GM19025 (cell line): ENCODE data around the gene PRKCB.
"Not testable (repeated sequence)": the region's sequence is repeated elsewhere in the genome, so short reads cannot be mapped to it uniquely, and the experiment has no call there.

Experiments used
- ATAC-seq: cut with Tn5 transposase; IDR thresholded peaks from one replicate; pipeline ENCODE4 v1.9.1; 2021; ENCODE audit warnings: mild to moderate bottlenecking, low read depth, moderate library complexity; ENCODE audit not compliant: unreplicated experiment

The PRKCB gene

DNA sequence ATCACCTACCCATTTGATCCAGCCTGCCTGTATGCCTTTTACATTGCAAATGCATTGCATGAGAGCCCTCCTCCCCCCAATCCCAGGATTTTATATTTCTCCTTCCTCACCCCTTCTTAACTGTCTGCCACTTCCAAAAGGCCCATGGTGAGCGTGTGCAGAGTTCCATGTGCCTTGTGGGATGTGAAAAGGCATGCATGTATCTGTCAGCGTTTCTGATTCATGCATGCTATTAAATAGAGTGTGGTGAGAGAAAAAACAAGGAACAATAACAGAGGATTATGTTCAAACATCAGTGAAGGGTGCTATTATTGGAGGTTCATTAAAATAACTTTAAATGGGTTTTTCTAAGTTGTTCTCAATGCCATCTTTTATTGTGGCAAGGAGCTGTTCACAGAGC is 359.4 kb downstream of the PRKCB start:
- ATAC-seq = no peak

DNA sequence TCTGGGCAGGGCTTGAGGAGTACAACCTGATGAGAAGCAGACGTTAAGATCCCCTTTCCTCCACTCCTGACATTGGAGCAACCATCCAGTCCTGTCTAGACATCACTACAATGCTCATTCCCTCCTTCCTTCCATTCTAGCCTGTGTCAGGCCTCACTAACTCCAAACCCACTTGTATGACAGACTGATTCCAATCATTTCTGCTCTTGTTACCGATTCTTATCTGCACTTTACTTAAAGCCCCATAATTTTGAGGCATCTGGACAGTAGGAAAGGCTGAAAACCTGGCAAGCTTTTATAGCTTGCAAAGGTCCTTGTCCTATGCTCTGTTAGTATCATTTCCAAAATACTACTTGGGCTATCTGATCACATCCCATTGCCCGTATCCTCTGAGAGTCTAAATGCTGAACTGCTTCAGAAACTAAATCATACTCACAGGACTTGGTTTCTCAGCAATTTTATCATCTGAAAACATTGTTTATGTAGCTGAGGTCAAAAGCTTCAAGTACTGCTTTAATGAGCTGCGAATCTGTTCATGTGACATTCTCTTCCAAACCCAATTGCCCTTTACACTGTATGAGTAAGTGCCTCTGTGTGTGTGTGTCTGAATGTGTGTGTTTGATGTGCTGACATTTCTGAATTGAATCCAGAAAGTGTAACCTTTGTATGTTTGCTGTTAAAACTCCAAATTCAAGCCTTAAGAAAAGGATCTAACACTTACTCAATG is 363.2 kb downstream of the PRKCB start:
- no peak for ATAC-seq

DNA sequence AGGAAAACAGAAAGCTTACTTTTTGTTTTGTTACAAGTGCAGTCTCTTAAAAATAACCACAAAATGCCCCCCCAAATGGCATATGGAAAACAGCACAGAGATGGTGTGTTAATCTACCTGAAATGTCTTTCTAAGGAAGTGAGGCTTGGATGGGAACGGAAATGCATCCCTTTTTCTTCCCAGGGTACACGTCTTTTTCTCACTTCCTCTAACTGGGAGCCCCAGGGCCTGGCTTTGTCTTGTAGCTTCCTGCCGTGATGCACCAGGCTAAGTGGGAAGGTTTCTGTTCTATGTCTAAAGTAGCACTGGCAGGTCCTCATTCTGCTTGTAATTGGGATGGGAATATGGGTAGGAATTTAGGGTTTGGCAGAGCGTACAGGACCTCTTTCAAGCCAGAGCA is 367.9 kb downstream of the PRKCB start:
- ATAC-seq = no peak

DNA sequence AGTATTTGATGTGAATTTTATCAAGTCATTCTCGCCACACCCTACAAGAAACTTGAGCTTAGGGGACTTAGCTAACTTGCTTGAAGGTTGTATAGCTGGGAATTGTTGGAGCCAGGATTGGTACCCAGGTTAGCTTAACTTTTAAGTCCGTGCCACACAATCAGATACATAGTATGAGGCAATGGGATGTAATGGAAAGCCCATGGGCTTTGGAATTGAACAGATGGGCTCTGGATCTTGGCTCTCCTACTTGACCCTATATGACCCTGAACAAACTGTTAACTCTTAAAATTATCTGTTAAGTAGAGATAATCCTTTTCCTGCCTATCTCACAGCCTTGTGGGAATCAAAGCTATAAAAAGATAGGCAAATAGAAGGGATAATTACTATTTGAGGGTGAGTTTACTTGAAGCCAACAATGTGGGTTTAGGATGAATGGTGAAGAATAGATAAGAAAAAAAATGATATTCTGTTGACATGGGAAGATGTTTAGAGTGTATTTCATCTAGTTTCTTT is 368.4 kb downstream of the PRKCB start:
- no peak for ATAC-seq

DNA sequence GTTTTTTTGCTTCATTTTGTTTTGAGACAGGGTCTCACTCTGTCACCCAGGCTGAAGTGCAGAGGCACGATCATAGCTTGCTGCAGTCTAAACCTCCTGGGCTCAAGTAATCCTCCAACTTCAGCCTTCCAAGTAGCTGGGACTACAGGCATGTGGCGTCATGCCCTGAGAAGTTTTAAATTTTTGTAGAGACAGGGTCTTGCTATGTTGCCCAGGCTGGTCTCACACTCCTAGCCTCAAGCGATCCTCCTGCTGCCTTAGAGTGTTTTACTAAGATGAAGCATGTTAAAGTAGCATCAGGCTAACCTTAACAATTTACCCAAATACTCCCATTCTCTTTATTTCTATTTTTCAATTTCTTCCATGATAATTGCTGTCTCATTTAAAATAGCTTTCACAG is 371.1 kb downstream of the PRKCB start:
- ATAC-seq = no peak

DNA sequence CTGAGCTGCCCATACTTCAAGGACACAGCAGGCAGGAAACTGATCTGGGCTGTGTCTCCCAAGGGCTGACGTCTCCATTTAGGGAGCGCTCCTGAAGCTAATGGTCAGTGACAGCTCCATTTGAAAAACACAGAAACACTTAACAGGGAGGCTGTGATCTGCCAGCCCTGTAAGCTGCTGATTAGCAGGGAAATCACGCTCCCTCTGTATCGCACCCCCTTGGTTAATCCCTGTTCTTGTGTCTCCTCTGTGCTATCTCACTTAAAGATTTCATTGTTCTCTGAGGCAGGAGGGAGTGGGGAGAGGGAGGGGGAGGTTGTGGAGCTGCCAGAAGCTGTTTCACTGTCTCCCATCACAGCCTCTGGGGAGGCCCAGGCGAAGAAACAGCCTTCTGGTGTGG is 372.9 kb downstream of the PRKCB start:
- ATAC-seq = no peak

DNA sequence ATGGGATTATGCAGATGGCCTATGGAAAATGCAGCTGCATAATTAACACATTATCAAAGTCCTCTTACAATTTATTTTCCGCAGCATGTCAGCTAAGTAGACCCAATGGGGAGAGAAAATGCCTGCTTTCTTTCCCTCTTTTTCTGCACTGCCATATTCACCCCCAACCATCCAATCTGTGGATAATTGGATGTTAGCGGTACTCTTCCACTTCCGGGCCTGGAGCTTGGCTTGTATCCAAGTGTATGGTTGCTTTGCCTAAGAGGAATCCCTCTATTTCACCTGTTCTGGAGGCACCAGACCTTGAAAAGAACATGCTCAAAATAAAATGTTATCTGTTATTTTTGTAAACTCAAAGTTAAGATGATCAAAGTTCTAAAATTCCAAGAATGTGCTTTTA is 379.2 kb downstream of the PRKCB start:
- no peak for ATAC-seq

DNA sequence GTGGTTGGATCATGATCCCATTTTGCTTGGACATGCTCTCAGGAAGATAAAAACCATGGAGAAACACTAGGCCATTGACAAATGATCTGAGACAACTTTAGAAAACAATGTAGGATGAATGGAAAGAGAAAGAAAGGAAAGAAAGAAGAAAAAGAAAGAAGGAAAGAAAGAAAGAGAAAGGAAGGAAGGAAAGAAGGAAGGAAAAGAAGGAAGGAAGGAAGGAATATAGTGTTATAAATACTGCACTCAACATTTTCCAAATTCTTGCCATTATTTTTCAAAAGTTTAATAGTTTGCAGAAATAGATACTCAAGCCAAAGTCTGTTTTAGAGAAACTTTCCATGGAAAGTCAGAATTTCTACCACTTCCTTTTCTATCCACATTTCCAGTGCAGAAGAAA is 381.2 kb downstream of the PRKCB start:
- ATAC-seq = no peak

DNA sequence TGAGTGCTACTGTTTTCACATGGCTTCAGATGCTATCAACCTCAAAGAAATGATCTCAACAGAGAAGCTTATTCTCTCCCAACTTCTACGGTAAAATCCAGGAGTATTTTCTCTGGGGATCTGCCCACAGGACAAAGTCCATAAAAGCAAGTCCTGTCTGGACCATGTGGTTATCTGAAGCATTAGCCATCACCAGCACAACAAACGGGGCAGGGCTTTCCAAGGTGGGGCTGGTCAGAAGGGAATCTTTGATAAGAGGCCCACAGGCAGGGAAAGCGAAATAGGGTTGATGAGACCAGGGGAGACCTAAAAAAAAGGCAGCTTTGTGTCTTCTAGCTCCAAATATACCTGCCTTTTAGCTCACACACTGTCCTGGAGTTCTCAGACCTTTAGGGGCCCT is 381.7 kb downstream of the PRKCB start:
- no peak for ATAC-seq

DNA sequence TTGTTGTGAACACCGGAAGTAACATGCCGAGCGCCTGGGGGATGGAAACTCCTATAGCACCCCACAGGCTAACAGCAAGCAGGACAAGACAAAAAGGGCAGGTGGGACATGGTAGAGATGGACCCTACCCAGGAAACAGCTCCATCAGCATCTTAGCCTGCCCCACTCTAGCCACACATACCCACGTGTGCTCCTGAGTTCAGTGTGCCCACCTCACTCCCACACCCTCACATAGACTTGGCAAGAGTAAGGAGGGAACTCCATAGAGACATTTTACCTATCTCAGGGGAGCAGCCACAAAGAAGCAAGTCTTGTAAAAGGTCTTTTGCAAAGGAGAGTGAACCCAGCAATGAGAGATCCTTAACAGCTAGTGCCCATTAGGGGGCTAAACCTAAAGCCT is 382.5 kb downstream of the PRKCB start:
- no peak for ATAC-seq

DNA sequence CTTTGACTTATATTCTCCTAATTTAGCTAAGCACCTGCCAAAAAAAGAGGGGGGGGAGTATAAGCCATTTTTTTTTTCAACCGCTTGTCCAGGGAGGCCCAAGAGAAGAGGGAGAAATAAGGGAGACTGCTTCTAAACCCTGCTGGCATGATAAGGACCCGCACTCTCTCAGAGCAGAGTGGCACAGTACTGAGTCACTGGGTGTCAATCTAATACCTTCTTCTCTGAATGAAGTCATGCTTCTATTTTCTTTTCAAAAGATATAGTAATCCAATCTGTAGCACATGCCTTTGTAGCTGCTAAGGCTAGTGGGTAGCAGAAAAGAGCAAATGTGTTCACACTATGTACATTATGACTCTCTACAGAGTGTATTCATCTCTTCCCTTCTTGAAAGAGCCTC is 385.4 kb downstream of the PRKCB start:
- no peak for ATAC-seq

DNA sequence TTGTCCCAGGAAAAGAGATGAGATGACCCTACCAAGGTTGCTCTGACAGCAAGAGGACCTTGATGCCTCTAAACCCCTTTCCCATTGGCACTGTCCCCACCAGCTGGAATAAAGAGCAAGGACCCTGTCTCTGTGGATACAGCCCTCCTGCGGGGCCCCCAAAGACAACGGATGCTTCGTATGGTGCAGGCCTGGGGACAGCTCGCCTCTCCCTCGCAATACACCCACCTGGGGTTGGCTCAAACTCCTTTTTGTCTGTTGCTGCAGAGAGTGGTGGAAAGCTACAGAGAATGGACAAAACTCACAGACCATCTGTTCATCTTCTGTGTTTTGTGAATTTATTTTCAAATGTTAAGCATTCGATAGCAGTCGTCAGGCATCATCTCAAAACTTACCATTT is 392.7 kb downstream of the PRKCB start:
- no peak for ATAC-seq

DNA sequence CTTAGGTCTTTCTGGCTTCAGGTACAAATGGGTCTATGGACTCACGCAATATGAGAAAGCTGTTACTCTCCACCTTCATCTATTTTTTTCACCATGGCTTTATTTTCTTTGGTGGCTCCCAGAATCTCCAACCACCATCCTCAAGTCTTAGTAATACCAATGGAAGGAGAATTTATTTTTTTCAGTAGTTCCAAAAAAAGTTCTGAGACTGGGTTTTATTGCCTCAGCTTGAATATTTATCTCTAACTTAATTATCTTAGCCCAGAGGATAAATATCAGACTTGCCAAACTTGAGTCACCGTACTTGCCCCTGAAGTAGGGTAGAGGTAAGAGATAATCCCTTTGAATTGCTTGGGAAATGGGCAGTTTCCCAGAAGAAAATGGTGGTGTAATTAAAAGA is 397.2 kb downstream of the PRKCB start:
- no peak for ATAC-seq

DNA sequence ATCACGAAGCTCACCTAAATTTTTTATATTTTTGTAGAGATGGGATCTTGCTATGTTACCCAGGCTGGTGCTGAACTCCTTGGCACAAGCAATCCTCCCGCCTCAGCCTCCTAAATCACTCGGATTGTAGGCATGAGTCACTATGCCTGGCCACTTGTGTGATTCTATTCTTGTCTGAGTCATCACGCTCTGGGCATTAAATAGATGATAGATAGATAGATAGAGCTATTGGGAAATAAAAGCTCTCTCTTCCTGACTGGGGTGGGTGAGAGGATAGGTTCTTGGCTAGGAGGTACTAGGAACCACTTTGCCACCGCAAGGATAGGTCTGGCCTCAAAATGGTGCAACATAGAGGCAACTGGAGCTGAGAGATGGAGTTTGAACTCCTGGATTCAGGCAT is 399.0 kb downstream of the PRKCB start:
- no peak for ATAC-seq

DNA sequence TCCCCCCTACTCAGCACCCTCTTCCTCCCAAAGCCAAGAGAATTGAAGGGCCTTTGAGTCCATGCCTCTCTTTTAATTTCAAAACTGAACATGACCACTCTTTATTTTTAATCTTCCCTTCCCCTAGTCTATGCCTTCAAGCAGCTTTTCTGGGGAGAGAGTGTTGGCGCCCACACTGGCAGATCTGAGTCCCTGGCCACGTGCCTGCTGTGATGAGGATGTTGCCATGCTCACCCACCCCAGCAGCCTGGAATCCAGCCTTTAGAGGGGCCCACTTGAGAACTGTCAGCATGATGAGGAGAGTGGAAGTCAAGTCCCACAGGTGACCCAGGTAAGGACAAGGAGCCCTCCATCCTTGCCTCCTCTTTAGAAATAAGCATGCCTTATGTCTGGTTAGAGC is 400.0 kb downstream of the PRKCB start:
- no peak for ATAC-seq

DNA sequence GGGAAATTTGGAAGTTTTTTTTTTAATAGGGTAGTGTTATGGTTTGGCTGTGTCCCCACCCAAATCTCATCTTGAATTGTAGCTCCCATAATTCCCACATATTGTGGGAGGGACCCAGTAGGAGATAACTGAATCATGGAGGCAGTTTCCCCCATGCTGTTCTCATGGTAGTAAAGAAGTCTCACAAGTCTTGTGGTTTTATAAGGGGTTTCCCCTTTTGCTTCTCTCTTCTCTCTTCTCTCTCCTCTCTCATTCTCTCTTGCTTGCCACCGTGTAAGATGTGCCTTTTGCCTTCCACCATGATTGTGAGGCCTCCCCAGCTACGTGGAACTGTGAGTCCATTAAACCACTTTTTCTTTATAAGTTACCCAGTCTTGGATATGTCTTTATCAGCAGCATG is 403.1 kb downstream of the PRKCB start:
- not testable (repeated sequence) for ATAC-seq

DNA sequence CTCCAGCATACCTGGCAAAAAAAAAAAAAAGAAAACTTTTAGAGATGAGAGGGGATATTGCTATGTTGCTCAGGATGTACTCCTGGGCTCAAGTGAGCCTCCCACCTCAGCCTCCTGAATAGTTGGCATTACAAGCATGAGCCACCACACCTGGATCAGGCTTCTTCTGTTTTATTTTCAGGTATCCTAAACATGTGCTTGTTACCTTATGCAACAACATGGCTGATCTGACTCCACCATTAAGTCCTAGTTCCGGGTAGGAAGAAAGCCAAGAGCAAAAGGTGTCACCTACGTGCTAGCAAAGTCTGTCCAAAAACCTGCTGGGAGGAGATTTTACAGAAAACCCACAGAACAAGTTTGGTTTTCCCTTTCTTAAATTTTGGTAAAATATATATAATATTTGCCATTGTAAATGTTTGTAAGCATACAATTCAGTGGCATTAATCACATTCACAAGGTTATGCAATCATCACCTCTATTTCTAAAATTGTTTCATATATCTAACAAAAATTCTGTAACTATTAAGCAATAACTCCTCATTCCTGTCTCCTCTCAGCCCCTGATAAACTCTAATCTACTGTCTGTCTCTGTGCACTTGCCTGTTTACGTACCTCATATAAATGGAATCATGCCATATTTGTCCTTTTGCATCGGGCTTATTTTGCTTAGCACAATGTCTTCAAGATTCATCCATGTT is 411.3 kb downstream of the PRKCB start:
- no peak for ATAC-seq

DNA sequence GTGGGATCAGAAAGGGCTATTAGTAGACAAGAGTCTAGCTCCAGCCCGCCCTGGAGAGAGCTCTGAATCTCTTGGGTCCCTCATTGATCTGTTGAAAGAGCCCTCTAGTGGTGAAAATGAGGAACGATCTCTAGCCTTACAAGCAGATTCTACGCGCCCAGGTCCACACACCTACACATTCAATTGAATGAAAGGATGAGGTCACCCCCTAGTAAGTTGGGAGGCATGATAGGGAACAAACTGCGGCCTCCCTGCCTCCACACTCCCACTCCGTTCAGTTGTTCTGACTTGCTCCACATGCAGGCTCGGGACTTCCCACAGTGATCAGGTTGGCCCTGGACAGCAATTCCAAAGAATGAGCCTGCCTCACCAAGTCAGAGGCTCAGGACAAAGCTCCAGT is 417.4 kb downstream of the PRKCB start:
- no peak for ATAC-seq

DNA sequence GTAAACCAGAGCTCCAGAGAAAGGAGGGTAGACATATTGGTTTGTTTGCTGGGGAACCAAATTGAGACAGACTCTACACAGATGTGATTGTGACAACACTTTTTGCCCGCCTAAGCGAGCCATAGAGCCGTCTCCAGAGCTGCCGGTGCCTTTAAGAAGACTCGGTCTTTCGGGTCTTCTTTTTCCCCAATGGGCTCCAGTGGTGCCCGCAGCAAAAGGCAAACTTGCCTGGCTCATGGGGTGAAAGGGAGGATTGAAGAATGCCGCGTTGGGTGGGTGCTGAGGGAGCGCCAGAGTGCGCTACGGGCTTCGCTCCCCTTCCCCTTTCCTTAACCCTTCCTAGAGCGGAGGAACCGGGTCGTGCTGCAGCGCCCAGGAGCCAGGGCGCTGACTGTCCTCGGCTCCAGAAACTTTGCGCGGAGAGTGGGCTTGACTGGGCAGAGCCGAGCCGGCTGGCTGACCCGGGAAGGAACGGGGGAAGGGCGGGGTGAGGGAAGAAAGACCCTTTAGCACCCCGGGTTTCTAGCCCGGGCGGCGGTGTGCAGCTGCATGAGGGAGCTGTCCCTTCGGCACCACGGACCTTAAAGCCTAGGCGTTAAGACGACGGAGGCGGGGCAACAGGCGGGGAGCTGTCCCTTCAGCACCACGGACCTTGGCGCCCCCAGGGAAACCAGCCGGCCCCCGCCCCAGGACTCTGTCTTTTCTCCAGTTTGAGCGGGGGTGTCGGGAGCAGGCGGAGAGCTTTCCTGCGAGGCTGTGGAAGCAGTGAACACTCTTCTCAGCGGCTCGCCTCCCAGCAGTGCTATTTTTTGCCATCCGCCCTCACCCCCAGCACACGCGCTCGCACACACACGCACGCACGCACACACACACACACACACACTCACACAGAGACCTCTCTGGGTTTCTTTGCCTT is 419.9 kb downstream of the PRKCB start, which contains the start of gene CACNG3:
Gene CACNG3, plus strand, starts transcription at position 880 of the 916 bp plus-strand sequence. CDS start 420 bp downstream, outside the sequence.
- no peak for ATAC-seq

DNA sequence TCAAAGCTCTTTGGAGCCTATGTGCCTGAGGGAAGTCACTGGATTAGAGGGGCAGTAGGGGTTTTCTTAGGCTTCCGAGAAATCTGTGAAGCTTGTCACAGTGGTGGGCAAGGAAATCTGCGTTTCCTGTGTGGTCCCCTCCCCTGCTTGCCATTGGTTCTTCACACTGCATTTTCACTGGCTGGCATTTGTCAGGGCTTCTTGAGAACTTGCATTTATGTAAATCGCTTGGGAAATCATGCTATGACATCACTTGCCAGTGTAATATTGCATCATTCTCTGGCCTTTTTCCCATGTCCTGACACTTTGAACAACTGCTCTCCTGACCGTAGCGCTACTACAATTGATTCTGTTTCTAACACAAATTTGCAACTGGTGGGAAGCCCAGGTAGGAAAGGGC is 422.2 kb downstream of the PRKCB start:
- ATAC-seq = no peak

DNA sequence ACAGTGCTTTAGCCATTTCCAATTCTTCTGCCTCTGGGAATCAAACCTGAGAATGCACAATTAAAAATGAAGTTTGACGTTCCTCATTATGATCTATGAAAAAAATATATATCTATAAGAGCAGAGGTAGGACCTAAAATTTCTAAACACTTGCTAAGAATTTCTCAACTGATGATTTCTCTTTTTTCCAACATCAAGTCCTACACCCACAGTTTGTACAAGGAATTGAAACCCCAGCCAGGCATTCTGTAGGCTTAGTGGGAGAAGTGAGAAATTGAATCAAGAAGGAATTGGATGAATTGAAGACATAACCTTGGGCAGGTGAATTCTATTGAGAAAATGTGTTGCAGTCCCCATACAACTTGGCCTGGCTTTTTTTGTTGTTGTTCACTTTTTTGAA is 423.0 kb downstream of the PRKCB start:
- ATAC-seq = no peak
